COR-L47 (cell line): ENCODE measurements around the gene BATF3.
A peak's percentile ranks its signal among the peaks of the same experiment; 100 is the strongest.

Source experiments
- DNase-seq: peaks from one replicate; lab custom pipeline; 2025; lab: John Stamatoyannopoulos, UW

Gene BATF3

GRCh38 chr1:212684521-212685090 lies 15.0 kb downstream of the BATF3 start:
- DNase-seq = no peak

GRCh38 chr1:212684076-212684475 lies 15.6 kb downstream of the BATF3 start:
- no peak for DNase-seq

GRCh38 chr1:212683357-212683722 lies 16.3 kb downstream of the BATF3 start:
- DNase-seq = no peak

- peak; percentile 45 for DNase-seq
Observed at GRCh38 chr1:212680680-212681389, 18.8 kb downstream of the BATF3 start.

- DNase-seq = no peak
Observed at GRCh38 chr1:212678456-212679410, 20.9 kb downstream of the BATF3 start.

- no peak for DNase-seq
Observed at GRCh38 chr1:212677573-212677972, 22.1 kb downstream of the BATF3 start.

- no peak for DNase-seq
Observed at GRCh38 chr1:212677136-212677535, 22.5 kb downstream of the BATF3 start.

GRCh38 chr1:212675675-212676074 lies 24.0 kb downstream of the BATF3 start:
- DNase-seq = no peak

GRCh38 chr1:212674872-212675271 lies 24.8 kb downstream of the BATF3 start:
- DNase-seq = no peak

GRCh38 chr1:212671342-212672031 lies 28.2 kb downstream of the BATF3 start:
- DNase-seq = peak; percentile 86

GRCh38 chr1:212670882-212671281 lies 28.8 kb downstream of the BATF3 start:
- no peak for DNase-seq

GRCh38 chr1:212670301-212670700 lies 29.3 kb downstream of the BATF3 start:
- no peak for DNase-seq

- no peak for DNase-seq
Observed at GRCh38 chr1:212669600-212669999, 30.0 kb downstream of the BATF3 start.

GRCh38 chr1:212669102-212669501 lies 30.5 kb downstream of the BATF3 start:
- no peak for DNase-seq

- no peak for DNase-seq
Observed at GRCh38 chr1:212668477-212668876, 31.2 kb downstream of the BATF3 start.

- DNase-seq = no peak
Observed at GRCh38 chr1:212667223-212668139, 32.2 kb downstream of the BATF3 start.

- DNase-seq = no peak
Observed at GRCh38 chr1:212666116-212666775, 33.4 kb downstream of the BATF3 start.

- DNase-seq = peak; percentile 62
Observed at GRCh38 chr1:212665241-212666115, 34.2 kb downstream of the BATF3 start.

- DNase-seq = no peak
Observed at GRCh38 chr1:212664409-212665199, 35.0 kb downstream of the BATF3 start.
